ENCODE data around the gene FOXP1. TPM values are rescaled to one million over a fixed set of nuclear protein-coding genes. Genes with fewer than 3 reads are reported as not detected.

Gene FOXP1
- total RNA-seq, 1 experiment from 2014 or later: 75.3 TPM

GRCh38 chr3:71319771-71320170 lies 263.8 kb downstream of the FOXP1 start:
- no peaks in the 10 kb centered on the region for H4K20me1 ChIP-seq (ENCODE audit: control insufficient read depth, insufficient read depth, insufficient read length)

More at GRCh38 chr3:71319771-71320170, 263.8 kb downstream of the FOXP1 start:
- no peak overlapping the region for H4K8ac ChIP-seq (replicated peaks; ENCODE audit: insufficient read length, low read depth, low read length)
- peak overlapping the region; percentile 51; the same call in 1 of the 2 replicates for H3K14ac ChIP-seq (ENCODE audit: insufficient read depth, low read length)
- no peak overlapping the region for H3K56ac ChIP-seq (ENCODE audit: insufficient read length, low read depth, low read length)
- H3K18ac ChIP-seq (ENCODE audit: insufficient read length, low read depth, low read length): no peak overlapping the region
- H3K4me1 Mint-ChIP-seq: no peaks in the 10 kb centered on the region
- H3K23ac ChIP-seq (ENCODE audit: insufficient read length, low read depth, low read length): no peak overlapping the region
- H2AK5ac ChIP-seq (ENCODE audit: insufficient read length, low read length): no peak overlapping the region
- peak overlapping the region; percentile 59 for H4K91ac ChIP-seq (ENCODE audit: insufficient read length, low read depth, low read length)
- H3K23me2 ChIP-seq (ENCODE audit: insufficient read length, low read depth, low read length, poor library complexity, severe bottlenecking): no peaks in the 10 kb centered on the region
- no peaks in the 10 kb centered on the region for H3K27me3 Mint-ChIP-seq (ENCODE audit: low read depth)
- no peaks in the 10 kb centered on the region for H3K36me3 Mint-ChIP-seq (ENCODE audit: insufficient read depth in 1 of 3, low read depth in 3 of 3)
- no peak overlapping the region for H3K9ac ChIP-seq (ENCODE audit: extremely low read depth, insufficient read length, low read length)
- H3K4me1 ChIP-seq (ENCODE audit: insufficient read depth, low read length): no peaks in the 10 kb centered on the region
- TF ChIP-seq CTCF (conservative IDR thresholded peaks at IDR 0.05): no peak
- no peak overlapping the region for H4K5ac ChIP-seq (ENCODE audit: insufficient read length, low read depth, low read length)
- no peaks in the 10 kb centered on the region for H3K9me3 Mint-ChIP-seq
- no peak overlapping the region for H3K4me2 ChIP-seq (ENCODE audit: insufficient read depth, insufficient read length, low read length)
- H3T11ph ChIP-seq (ENCODE audit: low read length): no peak overlapping the region
- no peak overlapping the region for H2BK5ac ChIP-seq (ENCODE audit: insufficient read length, low read length)
- no peak overlapping the region for H2BK120ac ChIP-seq (ENCODE audit: low read depth, low read length, poor library complexity, severe bottlenecking)
- H2AFZ ChIP-seq (ENCODE audit: low read length): no peak overlapping the region
- no peak for DNase-seq
- no peak overlapping the region for H2BK20ac ChIP-seq (ENCODE audit: low read depth, low read length, poor library complexity, severe bottlenecking)
- H3K9me3 ChIP-seq (ENCODE audit: control insufficient read depth, low read depth, low read length): no peaks in the 10 kb centered on the region
- WGBS (ENCODE audit: extremely low coverage, insufficient read length, low lambda C conversion rate): no CpG with 5 or more reads among the region's 6 CpGs
- H3K27ac ChIP-seq (ENCODE audit: insufficient read length, low read depth, low read length): no peak overlapping the region
- no peak overlapping the region for H3K4ac ChIP-seq (ENCODE audit: low read depth, low read length)
- H3K27ac Mint-ChIP-seq: no peak overlapping the region
- H2BK12ac ChIP-seq (ENCODE audit: insufficient read length, low read depth, low read length): no peak overlapping the region
- no peaks in the 10 kb centered on the region; the same call in 1 of the 2 replicates for H3K27me3 ChIP-seq (ENCODE audit: insufficient read depth, low read length)
- no peak overlapping the region for H3K4me3 Mint-ChIP-seq
- H2BK15ac ChIP-seq (ENCODE audit: low read depth, low read length): no peak overlapping the region
- no peaks in the 10 kb centered on the region for H3K79me1 ChIP-seq (ENCODE audit: insufficient read depth, low read depth, low read length, poor library complexity, severe bottlenecking)
- H3K79me2 ChIP-seq (ENCODE audit: insufficient read depth, low read length): no peaks in the 10 kb centered on the region

All from H9 (cell line).